ENCODE data around the gene KLF13. TPM values are rescaled to one million over a fixed set of nuclear protein-coding genes. Genes with fewer than 3 reads are reported as not detected.

The KLF13 gene
- polyA plus RNA-seq, 1 donor (not counting 4 experiments of a cell fraction or from before 2014, with no cell fraction given) = 66.7 TPM

- TF ChIP-seq EZH2 (IDR thresholded peaks at IDR 0.05; ENCODE audit: low read length) (no peak), CTCF (optimal IDR thresholded peaks at IDR 0.05 in 1 of 3, IDR thresholded peaks at IDR 0.05 in 1 of 3, conservative IDR thresholded peaks at IDR 0.05 in 1 of 3; ENCODE audit: extremely low read depth in 1 of 3, insufficient read depth in 2 of 3, low read length in 3 of 3) (no peak)
- Histone ChIP-seq H3K27ac (ENCODE audit: control insufficient read depth, insufficient read depth, low read length) (no peak overlapping the region), H3K9ac (ENCODE audit: control insufficient read depth, extremely low read depth, insufficient read depth, low read length) (no peak overlapping the region), H3K4me2 (ENCODE audit: control insufficient read depth, extremely low read depth, insufficient read depth, low read depth, low read length) (no peak overlapping the region), H3K9me3 (ENCODE audit: control insufficient read depth, low read depth, low read length) (no peaks in the 10 kb centered on the region), H4K20me1 (ENCODE audit: control insufficient read depth, extremely low read depth, insufficient read depth, low read length) (peaks cover 2% of the 10 kb centered on the region), H3K27me3 (ENCODE audit: control insufficient read depth, extremely low read depth, insufficient read depth, low read length) (no peaks in the 10 kb centered on the region), H2AFZ (ENCODE audit: control insufficient read depth, low read length) (no peak overlapping the region), H3K4me3 (ENCODE audit: control insufficient read depth in 2 of 3, extremely low read depth in 1 of 3, insufficient read depth in 2 of 3, low read depth in 1 of 3, low read length in 3 of 3) (no peak overlapping the region), H3K9me1 (ENCODE audit: control insufficient read depth, extremely low read depth, insufficient read depth, low read length) (peaks cover 7% of the 10 kb centered on the region), H3K4me1 (ENCODE audit: control insufficient read depth, extremely low read depth, insufficient read depth, low read length) (peaks cover 49% of the 10 kb centered on the region), H3K36me3 (ENCODE audit: control insufficient read depth in 2 of 2, extremely low read depth in 1 of 2, insufficient read depth in 2 of 2, low read length in 2 of 2) (peaks cover 4 to 15% of the 10 kb centered on the region in 2 experiments), H3K79me2 (ENCODE audit: control insufficient read depth, insufficient read depth, low read length) (peaks cover 76% of the 10 kb centered on the region)
- FAIRE-seq = no peak
- dilution Hi-C loops (cut with MboI; ENCODE audit: extremely low pct_ligation_motif_present, low sequenced_read_pairs) = no loop called here
- no peak for DNase-seq (ENCODE audit: low read depth, low spot score)
Observed at GRCh38 chr15:31371520-31372240, 45.0 kb downstream of the KLF13 start.

GRCh38 chr15:31372635-31373091 is 46.0 kb downstream of the KLF13 start:
- no peak overlapping the region for H2AFZ ChIP-seq (ENCODE audit: control insufficient read depth, low read length)
- no peak overlapping the region for H3K27ac ChIP-seq (ENCODE audit: control insufficient read depth, insufficient read depth, low read length)
- no peaks in the 10 kb centered on the region for H3K9me3 ChIP-seq (ENCODE audit: control insufficient read depth, low read depth, low read length)
- FAIRE-seq (peak; percentile 77), DNase-seq (ENCODE audit: low read depth, low spot score) (peak; percentile 71)
- dilution Hi-C loops (cut with MboI; ENCODE audit: extremely low pct_ligation_motif_present, low sequenced_read_pairs) = no loop called here
- H4K20me1 ChIP-seq (ENCODE audit: control insufficient read depth, extremely low read depth, insufficient read depth, low read length) = peaks cover 2% of the 10 kb centered on the region
- no peak for TF ChIP-seq CTCF (optimal IDR thresholded peaks at IDR 0.05 in 1 of 3, IDR thresholded peaks at IDR 0.05 in 1 of 3, conservative IDR thresholded peaks at IDR 0.05 in 1 of 3; ENCODE audit: extremely low read depth in 1 of 3, insufficient read depth in 2 of 3, low read length in 3 of 3)
- no peak for TF ChIP-seq EZH2 (IDR thresholded peaks at IDR 0.05; ENCODE audit: low read length)
- H3K4me3 ChIP-seq (ENCODE audit: control insufficient read depth in 2 of 3, extremely low read depth in 1 of 3, insufficient read depth in 2 of 3, low read depth in 1 of 3, low read length in 3 of 3) = no peak overlapping the region
- H3K9me1 ChIP-seq (ENCODE audit: control insufficient read depth, extremely low read depth, insufficient read depth, low read length) = peaks cover 7% of the 10 kb centered on the region
- H3K4me2 ChIP-seq (ENCODE audit: control insufficient read depth, extremely low read depth, insufficient read depth, low read depth, low read length) = peak overlapping the region; percentile 1
- H3K36me3 ChIP-seq (ENCODE audit: control insufficient read depth in 2 of 2, extremely low read depth in 1 of 2, insufficient read depth in 2 of 2, low read length in 2 of 2) = peaks cover 4 to 15% of the 10 kb centered on the region in 2 experiments
- peaks cover 43% of the 10 kb centered on the region for H3K4me1 ChIP-seq (ENCODE audit: control insufficient read depth, extremely low read depth, insufficient read depth, low read length)
- peaks cover 70% of the 10 kb centered on the region for H3K79me2 ChIP-seq (ENCODE audit: control insufficient read depth, insufficient read depth, low read length)
- H3K9ac ChIP-seq (ENCODE audit: control insufficient read depth, extremely low read depth, insufficient read depth, low read length) = no peak overlapping the region
- no peaks in the 10 kb centered on the region for H3K27me3 ChIP-seq (ENCODE audit: control insufficient read depth, extremely low read depth, insufficient read depth, low read length)
